ENCODE data around the gene KCTD11. TPM values are rescaled to one million over a fixed set of nuclear protein-coding genes. Genes with fewer than 3 reads are reported as not detected.

KCTD11 gene
- total RNA-seq, 1 experiment from 2014 or later, result 5.4 TPM

DNA sequence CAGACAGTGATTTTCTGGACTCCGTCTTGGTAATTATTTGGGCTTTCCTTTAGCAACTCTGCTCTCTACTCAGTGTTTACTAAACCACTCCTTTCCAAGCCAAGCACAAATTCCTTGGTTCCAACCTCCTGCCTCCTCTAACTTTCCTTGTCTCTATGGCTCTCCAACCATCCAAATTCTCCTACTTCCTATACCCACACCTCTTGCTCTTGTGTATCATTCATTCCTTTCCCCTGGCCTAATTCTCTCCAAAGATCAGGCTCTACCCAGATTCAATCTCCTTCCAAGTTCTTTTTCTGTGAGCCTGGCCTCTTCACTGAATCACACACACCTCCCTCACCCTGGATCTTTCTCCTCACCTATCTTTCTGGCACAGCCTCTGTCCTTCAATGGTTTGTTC lies 24.0 kb upstream of the KCTD11 start (continued):
- TF ChIP-seq ZFX (IDR thresholded peaks at IDR 0.05), result no peak
- no peak for TF ChIP-seq ELF1 (IDR thresholded peaks at IDR 0.05; ENCODE audit: borderline replicate concordance, low read depth)
- TF ChIP-seq, protein P1, sequence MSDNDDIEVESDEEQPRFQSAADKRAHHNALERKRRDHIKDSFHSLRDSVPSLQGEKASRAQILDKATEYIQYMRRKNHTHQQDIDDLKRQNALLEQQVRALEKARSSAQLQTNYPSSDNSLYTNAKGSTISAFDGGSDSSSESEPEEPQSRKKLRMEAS (IDR thresholded peaks at IDR 0.05), result no peak
- TF ChIP-seq RAD21 (IDR thresholded peaks at IDR 0.05; ENCODE audit: low read depth), result no peak
- TF ChIP-seq FOSL1 (IDR thresholded peaks at IDR 0.05; ENCODE audit: low read depth), result no peak
- TF ChIP-seq CBX3 (IDR thresholded peaks at IDR 0.05; ENCODE audit: low read depth), result no peak
- no peak for TF ChIP-seq EZH2phosphoT487 (IDR thresholded peaks at IDR 0.05; ENCODE audit: borderline replicate concordance)
- TF ChIP-seq TCF7L2 (IDR thresholded peaks at IDR 0.05; ENCODE audit: borderline replicate concordance, extremely low read depth, insufficient read depth, insufficient read length), result no peak
- TF ChIP-seq JUND (IDR thresholded peaks at IDR 0.05), result no peak

DNA sequence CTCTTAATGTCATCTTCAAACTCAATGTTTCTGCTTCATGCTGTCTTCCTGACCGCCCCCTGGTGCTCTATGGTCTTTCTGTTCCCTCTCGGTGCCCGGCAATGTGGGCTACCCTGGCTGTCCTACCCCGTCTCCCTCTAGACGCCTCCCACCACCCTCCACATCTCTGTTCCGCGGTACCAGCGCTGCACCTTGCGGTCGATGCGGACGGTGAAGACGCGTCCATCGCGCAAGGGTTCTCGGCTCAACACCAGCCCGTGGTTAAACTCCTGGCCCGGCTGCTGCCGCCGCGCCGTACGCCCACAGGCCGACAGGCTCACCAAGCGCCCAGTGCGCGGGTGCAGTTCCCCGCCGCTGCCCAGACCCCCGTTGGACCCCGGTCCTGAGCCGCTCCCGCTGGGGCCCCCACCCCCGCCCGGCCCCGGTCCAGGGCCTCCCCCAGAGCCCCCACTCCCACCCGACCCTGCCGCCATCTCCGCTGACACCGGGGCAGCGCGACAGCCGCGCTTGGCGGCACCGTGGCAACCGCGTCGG lies 23.1 kb upstream of the KCTD11 start, which contains the start of gene NEURL4:
Gene NEURL4, minus strand, starts transcription at position 496 of the 534 bp plus-strand sequence. Its CDS starts 23 bp downstream, at position 473.
- intact Hi-C loops (cut with micrococcal nuclease), result no loop called here
- Histone ChIP-seq H3K9me2 (ENCODE audit: insufficient read depth) (no peaks in the 10 kb centered on the region), H3K9ac (ENCODE audit: low read length) (peak within 1 kb of the TSS; percentile 93), H3K9me3 (ENCODE audit: control insufficient read depth in 1 of 2, insufficient read depth in 1 of 2, low read depth in 1 of 2, low read length in 2 of 2) (no peaks in the 10 kb centered on the region), H3K36me3 (ENCODE audit: control insufficient read depth in 1 of 2, insufficient read depth in 2 of 2, low read length in 2 of 2) (peaks cover under 1 to 13% of the 10 kb centered on the region in 2 experiments; a peak in 3 of 4 replicates), H3K4me2 (ENCODE audit: low read length) (peak within 1 kb of the TSS; percentile 77), H3K27ac (ENCODE audit: low read depth, low read length) (peak within 1 kb of the TSS; percentile 81), H3K4me1 (ENCODE audit: control insufficient read depth in 1 of 2, insufficient read depth in 2 of 2, low read length in 2 of 2) (peaks cover 3 to 29% of the 10 kb centered on the region in 2 experiments; a peak in 3 of 4 replicates), H3K79me2 (ENCODE audit: insufficient read depth, low read length) (peaks cover 20% of the 10 kb centered on the region; the same call in 1 of the 2 replicates), H4K20me1 (ENCODE audit: insufficient read depth) (no peaks in the 10 kb centered on the region), H3K27me3 (ENCODE audit: insufficient read depth, low read length) (no peaks in the 10 kb centered on the region), H2AFZ (ENCODE audit: low read depth, low read length, poor library complexity, severe bottlenecking) (no peak within 1 kb of the TSS), H3K4me3 (replicated peaks in 1 of 2; ENCODE audit: low read depth in 1 of 2, low read length in 2 of 2) (peak within 1 kb of the TSS; percentile 98 to 99)
- CTCF ChIA-PET, result interaction anchor here (0.6 to 2.2 kb wide), 13 partner anchors 13 to 713 kb away, joined by 3 to 12 read pairs (median 6); partner anchors contain the start of genes ACADVL, DLG4, GPS2 and SENP3
- DNase-seq (ENCODE audit: low read depth, low spot score) (no peak), ATAC-seq (peak; percentile 29)
- TF ChIP-seq POLR2AphosphoS5 (IDR thresholded peaks at IDR 0.05; ENCODE audit: low read depth, low read length), result no peak
- peak; percentile 64; the same call in 1 of the 2 replicates for TF ChIP-seq ZFX (IDR thresholded peaks at IDR 0.05)
- peak; percentile 80 for TF ChIP-seq YY1 (IDR thresholded peaks at IDR 0.05; ENCODE audit: extremely low read depth, insufficient replicate concordance, low read depth, low read length)
- RAD21 ChIA-PET (ENCODE audit: low non-redundant PET in 1 of 2, low total read pairs in 2 of 2, uncharacterized antibody in 2 of 2, unreplicated experiment in 2 of 2), result interaction anchor here (0.6 to 0.8 kb wide), 2 partner anchors 23 to 75 kb away, joined by 3 read pairs; partner anchors contain the start of gene TMEM256 (in 1 of the 2)
- POLR2A ChIA-PET, result interaction anchor here (0.9 to 2.0 kb wide), 9 partner anchors 14 to 255 kb away, joined by 3 to 11 read pairs (median 8); partner anchors contain the start of genes GABARAP, MPDU1, SLC2A4 and TMEM256
- no TSS peak for BruUV-seq (replicated peaks)
